Retinal pigment epithelial cell (primary cell): Measurements from ENCODE around the gene ANO5.
A peak's percentile ranks its signal among the peaks of the same experiment; 100 is the strongest.
"Not testable (repeated sequence)": the region's sequence is repeated elsewhere in the genome, so short reads cannot be mapped to it uniquely, and the experiment has no call there.

ENCODE experiments used
- DNase-seq: peaks from one replicate; pipeline ENCODE4 v3.0.0-alpha.2; 2010; ENCODE audit warnings: low read depth
- H3K4me3 ChIP-seq: 2 replicates; pipeline ENCODE4 v1.5.1; 2011; ENCODE audit warnings: mild to moderate bottlenecking, low read length, control low read depth, moderate library complexity
- CTCF ChIP-seq: conservative IDR thresholded peaks from 2 replicates; pipeline ENCODE4 v1.5.1; 2011; ENCODE audit warnings: low read depth, low read length, control low read depth, inconsistent platforms

Gene ANO5

DNA sequence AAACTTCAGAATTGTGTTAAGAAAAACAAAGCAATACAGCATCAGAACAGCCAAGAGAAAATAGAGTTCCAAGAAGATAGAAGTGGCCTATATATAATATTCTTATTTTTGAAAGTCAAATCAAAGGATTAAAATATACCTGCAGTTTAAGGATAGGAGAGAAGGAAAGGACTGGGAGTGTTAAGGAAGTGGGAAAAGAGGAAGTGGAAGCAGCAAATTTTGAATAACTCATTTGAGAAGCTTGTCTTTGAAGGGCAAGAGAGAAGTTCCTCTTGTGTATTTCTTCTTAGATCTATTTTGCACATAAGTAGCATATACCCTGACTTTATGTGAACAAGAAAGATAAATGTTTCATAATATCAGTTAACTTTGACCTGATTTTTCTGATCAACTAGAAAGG, 82.7 kb downstream of the ANO5 start:
- no peak overlapping the region for H3K4me3 ChIP-seq
- no peak for DNase-seq
- TF ChIP-seq CTCF, result no peak

- H3K4me3 ChIP-seq, result no peak overlapping the region
- TF ChIP-seq CTCF, result no peak
- DNase-seq, result no peak
Observed at GRCh38 chr11:22276535-22276934, 83.7 kb downstream of the ANO5 start.

DNA sequence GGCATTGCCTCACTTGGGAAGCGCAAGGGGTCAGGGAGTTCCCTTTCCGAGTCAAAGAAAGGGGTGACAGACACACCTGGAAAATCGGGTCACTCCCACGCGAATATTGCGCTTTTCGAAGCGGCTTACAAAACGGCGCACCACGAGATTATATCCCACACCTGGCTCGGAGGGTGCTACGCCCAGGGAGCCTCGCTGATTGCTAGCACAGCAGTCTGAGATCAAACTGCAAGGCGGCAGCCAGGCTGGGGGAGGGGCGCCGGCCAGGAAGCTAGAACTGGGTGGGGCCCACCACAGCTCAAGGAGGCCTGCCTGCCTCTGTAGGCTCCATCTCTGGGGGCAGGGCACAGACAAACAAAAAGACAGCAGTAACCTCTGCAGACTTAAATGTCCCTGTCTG, 92.1 kb downstream of the ANO5 start:
- not testable (repeated sequence) for DNase-seq, H3K4me3 ChIP-seq

- no peak overlapping the region for H3K4me3 ChIP-seq
- TF ChIP-seq CTCF, result no peak
- DNase-seq, result no peak
Observed at GRCh38 chr11:22302368-22302767, 109.5 kb downstream of the ANO5 start.

DNA sequence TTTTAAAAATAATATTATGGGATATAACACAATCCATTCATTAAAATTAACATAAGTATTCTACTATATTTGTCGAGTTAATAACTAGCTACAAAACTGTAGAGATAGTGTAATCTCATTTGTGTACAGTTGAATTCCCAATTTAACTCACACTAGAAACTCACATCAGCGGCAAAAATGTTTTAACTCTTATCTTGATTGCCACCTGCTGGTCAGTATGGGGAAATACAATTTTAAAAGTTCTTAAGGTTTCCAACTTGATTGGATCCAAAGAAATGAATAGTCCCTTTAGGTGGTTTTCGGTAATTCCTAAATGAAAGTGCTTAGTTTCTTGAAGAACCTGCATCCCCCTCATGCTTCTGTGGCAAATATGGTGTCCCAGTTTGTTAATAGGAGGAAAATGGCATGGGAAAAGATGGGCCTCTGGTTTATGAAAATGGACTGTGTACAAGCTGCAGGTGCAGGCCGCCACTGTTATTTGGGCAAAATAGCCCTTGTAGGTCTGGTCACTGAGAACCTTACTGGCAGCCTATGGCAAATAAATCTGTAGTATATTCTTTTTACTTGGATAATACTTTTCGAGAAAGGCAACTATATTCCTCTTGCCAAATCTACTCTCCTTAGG, 111.6 kb downstream of the ANO5 start:
- no peak overlapping the region for H3K4me3 ChIP-seq
- DNase-seq, result peak; percentile 9
- peak; percentile 60 for TF ChIP-seq CTCF

DNA sequence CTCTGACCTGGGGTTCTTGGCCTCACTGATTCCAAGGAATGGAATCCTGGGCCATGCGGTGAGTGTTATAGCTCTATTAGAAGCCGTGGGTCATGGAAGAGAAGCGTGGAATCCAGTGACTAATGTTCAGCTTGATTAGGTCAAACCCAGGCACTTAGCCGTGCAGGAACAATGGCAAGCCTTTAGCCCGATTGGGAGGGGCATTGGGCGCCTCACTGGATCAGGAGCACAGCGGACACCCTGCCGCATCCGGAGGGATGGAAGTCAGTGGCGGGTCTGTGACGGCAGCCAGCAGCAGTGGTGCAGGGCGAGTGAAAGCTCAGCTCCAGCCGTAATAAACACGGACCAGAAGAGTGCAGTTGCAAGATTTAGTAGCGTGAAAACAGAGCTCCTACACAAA, 124.8 kb downstream of the ANO5 start:
- DNase-seq, result no peak
- H3K4me3 ChIP-seq, result no peak overlapping the region
- no peak for TF ChIP-seq CTCF

- TF ChIP-seq CTCF, result no peak
- DNase-seq, result no peak
- H3K4me3 ChIP-seq, result no peak overlapping the region
Observed at GRCh38 chr11:22331771-22332170, 138.9 kb downstream of the ANO5 start.
